ENCODE data around the gene CYP4F8. TPM values are rescaled to one million over a fixed set of nuclear protein-coding genes. Genes with fewer than 3 reads are reported as not detected.

CYP4F8 gene
- total RNA-seq, 2 experiments from 2014 or later = not detected

- no peaks in the 10 kb centered on the region for H3K4me1 Mint-ChIP-seq (ENCODE audit: low read depth)
- no peak for TF ChIP-seq CTCF (IDR thresholded peaks at IDR 0.05)
- H3K36me3 Mint-ChIP-seq (ENCODE audit: low read depth) = no peaks in the 10 kb centered on the region
- Histone ChIP-seq H3K4me1 (ENCODE audit: insufficient read depth, low read length) (peaks cover 10% of the 10 kb centered on the region), H3K9me3 (ENCODE audit: control insufficient read depth in 1 of 2, insufficient read depth in 1 of 2, low read length in 2 of 2) (peaks cover 0 to under 1% of the 10 kb centered on the region in 2 experiments), H3K36me3 (ENCODE audit: insufficient read depth, low read length) (no peaks in the 10 kb centered on the region), H3K27ac (ENCODE audit: low read depth in 1 of 2, low read length in 2 of 2) (no peak overlapping the region), H3K27me3 (ENCODE audit: control insufficient read depth in 1 of 2, insufficient read depth in 2 of 2, low read length in 2 of 2) (peaks cover 0 to 4% of the 10 kb centered on the region in 2 experiments), H3K4me3 (ENCODE audit: low read length) (no peak overlapping the region)
- DNase-seq = peak in 1 of 14 experiments; percentile 14
- POLR2A ChIA-PET = no interaction called here
- CTCF ChIA-PET = no interaction called here
- no peak overlapping the region for H3K27ac Mint-ChIP-seq
- peaks cover 28% of the 10 kb centered on the region for H3K27me3 Mint-ChIP-seq
- no peaks in the 10 kb centered on the region for H3K9me3 Mint-ChIP-seq
- H3K4me3 Mint-ChIP-seq = no peak overlapping the region
- intact Hi-C loops (cut with DNase I, micrococcal nuclease) = no loop called here
- ATAC-seq (ENCODE audit: poor library complexity) = no peak
Measured at GRCh38 chr19:15633082-15633835, 18.2 kb downstream of the CYP4F8 start.

DNA sequence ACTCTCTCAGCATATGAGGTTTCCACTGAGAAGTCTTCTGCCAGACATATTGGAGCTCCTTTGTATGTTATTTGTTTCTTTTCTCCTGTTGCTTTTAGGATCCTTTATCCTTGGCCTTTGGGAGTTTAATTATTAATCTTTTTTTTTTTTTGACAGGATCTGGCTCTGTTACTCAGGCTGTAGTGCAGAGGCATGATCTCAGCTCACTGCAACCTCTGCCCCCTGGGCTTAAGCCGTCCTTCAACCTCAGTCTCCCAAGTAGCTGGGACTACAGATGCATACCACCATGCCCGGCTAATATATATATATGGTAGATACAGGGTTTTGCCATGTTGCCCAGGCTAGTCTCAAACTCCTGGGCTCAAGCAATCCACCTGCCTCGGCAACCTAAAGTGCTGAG lies 19.1 kb downstream of the CYP4F8 start:
- intact Hi-C loops (cut with DNase I, micrococcal nuclease) = no loop called here
- no peak overlapping the region for H3K27ac Mint-ChIP-seq
- no peaks in the 10 kb centered on the region for H3K36me3 Mint-ChIP-seq (ENCODE audit: low read depth)
- peaks cover 8% of the 10 kb centered on the region for H3K4me1 ChIP-seq (ENCODE audit: insufficient read depth, low read length)
- ATAC-seq (ENCODE audit: poor library complexity) = no peak
- H3K9me3 ChIP-seq (ENCODE audit: control insufficient read depth in 1 of 2, insufficient read depth in 1 of 2, low read length in 2 of 2) = no peaks in the 10 kb centered on the region
- no peaks in the 10 kb centered on the region for H3K36me3 ChIP-seq (ENCODE audit: insufficient read depth, low read length)
- H3K4me3 ChIP-seq (ENCODE audit: low read length) = no peak overlapping the region
- ChIA-PET CTCF (no interaction called here), POLR2A (no interaction called here)
- peaks cover 0 to 4% of the 10 kb centered on the region in 2 experiments for H3K27me3 ChIP-seq (ENCODE audit: control insufficient read depth in 1 of 2, insufficient read depth in 2 of 2, low read length in 2 of 2)
- no peaks in the 10 kb centered on the region for H3K4me1 Mint-ChIP-seq (ENCODE audit: low read depth)
- H3K9me3 Mint-ChIP-seq = no peaks in the 10 kb centered on the region
- no peak for TF ChIP-seq CTCF (IDR thresholded peaks at IDR 0.05)
- peaks cover 28% of the 10 kb centered on the region for H3K27me3 Mint-ChIP-seq
- no peak overlapping the region for H3K4me3 Mint-ChIP-seq
- H3K27ac ChIP-seq (ENCODE audit: low read depth in 1 of 2, low read length in 2 of 2) = no peak overlapping the region
- DNase-seq = no peak

DNA sequence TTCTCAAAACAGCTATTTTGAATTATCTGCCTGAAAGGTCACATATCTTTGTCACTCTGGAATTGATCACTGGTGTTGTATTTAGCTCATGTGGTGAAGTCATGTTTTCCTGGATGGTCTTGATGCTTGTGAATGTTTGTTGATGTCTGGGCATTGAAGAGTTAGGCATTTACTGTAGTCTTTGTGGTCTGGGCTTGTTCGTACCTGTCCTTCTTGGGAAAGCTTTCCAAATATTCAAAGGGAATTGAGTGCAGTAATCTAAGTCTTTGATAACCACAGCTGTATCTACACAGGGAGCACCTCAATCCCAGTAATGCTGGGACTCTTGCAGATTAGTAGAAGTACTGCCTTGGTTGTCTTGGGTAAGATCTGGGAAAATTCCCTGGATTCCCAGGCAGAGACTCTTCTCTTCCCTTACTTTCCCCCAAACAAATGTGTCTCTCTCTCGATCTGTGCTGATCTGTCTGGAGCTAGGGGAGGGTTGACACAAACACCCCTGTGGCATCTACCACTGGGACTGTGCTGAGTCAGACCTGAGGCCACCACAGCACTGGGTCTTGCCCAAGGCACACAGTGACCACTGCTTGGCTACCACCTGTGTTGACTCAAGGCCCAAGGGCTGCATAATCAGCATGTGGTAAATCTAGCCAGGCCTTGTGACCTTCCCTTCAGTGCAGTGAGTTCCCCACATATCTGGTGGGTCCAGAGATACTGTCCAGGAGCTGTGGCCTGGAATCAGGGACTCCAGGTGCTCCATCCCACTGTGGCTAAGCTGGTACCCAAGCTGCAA lies 20.2 kb downstream of the CYP4F8 start:
- H3K4me3 ChIP-seq (ENCODE audit: low read length) = no peak overlapping the region
- CTCF ChIA-PET = interaction anchor here (0.6 kb wide), 1 partner anchor 452 kb away, joined by 3 read pairs; no protein-coding TSS in a partner anchor
- no peak for ATAC-seq (ENCODE audit: poor library complexity)

More for the DNA sequence above, 20.2 kb downstream of the CYP4F8 start:
- Histone ChIP-seq H3K9me3 (ENCODE audit: control insufficient read depth in 1 of 2, insufficient read depth in 1 of 2, low read length in 2 of 2) (no peaks in the 10 kb centered on the region), H3K27ac (ENCODE audit: low read depth in 1 of 2, low read length in 2 of 2) (no peak overlapping the region), H3K4me1 (ENCODE audit: insufficient read depth, low read length) (peaks cover 3% of the 10 kb centered on the region), H3K36me3 (ENCODE audit: insufficient read depth, low read length) (no peaks in the 10 kb centered on the region), H3K27me3 (ENCODE audit: control insufficient read depth in 1 of 2, insufficient read depth in 2 of 2, low read length in 2 of 2) (peaks cover 0 to 4% of the 10 kb centered on the region in 2 experiments)
- H3K27ac Mint-ChIP-seq = no peak overlapping the region
- peaks cover 37% of the 10 kb centered on the region for H3K27me3 Mint-ChIP-seq
- no peaks in the 10 kb centered on the region for H3K4me1 Mint-ChIP-seq (ENCODE audit: low read depth)
- POLR2A ChIA-PET = no interaction called here
- H3K36me3 Mint-ChIP-seq (ENCODE audit: low read depth) = no peaks in the 10 kb centered on the region
- no peak for TF ChIP-seq CTCF (IDR thresholded peaks at IDR 0.05)
- no peak for DNase-seq
- intact Hi-C loops (cut with DNase I, micrococcal nuclease) = no loop called here
- no peaks in the 10 kb centered on the region for H3K9me3 Mint-ChIP-seq
- no peak overlapping the region for H3K4me3 Mint-ChIP-seq

All from CD4-positive, alpha-beta T cell (primary cell).